Endothelial cell of umbilical vein (primary cell): Measurements from ENCODE around the gene CREB3L2. TPM values are rescaled to one million over a fixed set of nuclear protein-coding genes. Genes with fewer than 3 reads are reported as not detected.

ENCODE experiments used
- BruUV-seq: library from RNA; stranded (reverse); fragments of 400-500 nt; replicated peaks from 2 replicates; lab custom pipeline; 2021; lab: Mats Ljungman, UMichigan
- CTCF ChIA-PET: fragments of 300-600, 350-600 bp; sonication (Branson Sonifier 250); formaldehyde crosslinking; loops from one replicate; lab custom pipeline; 2021; ENCODE audit warnings: antibody characterized with exemption, inconsistent platforms; lab: Charles Lee
- POLR2A ChIA-PET: fragments of 300-600, 350-600 bp; sonication (Branson Sonifier 250); formaldehyde crosslinking; loops from one replicate; lab custom pipeline; 2021; ENCODE audit warnings: antibody characterized with exemption, inconsistent platforms; lab: Charles Lee
- DNase-seq: peaks from one replicate; pipeline ENCODE4 v3.0.0-alpha.2; 2011; ENCODE audit warnings: low read depth, low spot score
- FAIRE-seq: peaks from 2 replicates; lab custom pipeline; 2011; peaks lifted over from hg19 to GRCh38; lab: Jason Lieb, UNC
- H2AFZ ChIP-seq: 2 replicates; pipeline ENCODE4 v1.6.0; 2012; ENCODE audit warnings: low read depth, low read length, control low read depth, inconsistent platforms
- H3K27ac ChIP-seq: 2 replicates; pipeline ENCODE4 v1.5.1; 2011; ENCODE audit warnings: low read depth, mild to moderate bottlenecking, control low read depth, low read length, moderate library complexity; ENCODE audit not compliant: insufficient read depth
- H3K27me3 ChIP-seq, 2 experiments: 2 replicates each; pipeline versions ENCODE4 v1.6.0 to v1.6.1; 2011; ENCODE audit warnings: low read length in 2 of 2, mixed read lengths in 1 of 2; ENCODE audit not compliant: control insufficient read depth in 2 of 2, insufficient read depth in 2 of 2
- H3K36me3 ChIP-seq, 2 experiments: 2 replicates in 1 of 2; 3 replicates in 1 of 2; pipeline ENCODE4 v1.5.1; 2011; ENCODE audit warnings: low read length in 2 of 2, mild to moderate bottlenecking in 1 of 2, moderate library complexity in 1 of 2; ENCODE audit not compliant: control insufficient read depth in 2 of 2, insufficient read depth in 2 of 2; ENCODE audit errors: extremely low read depth in 1 of 2
- H3K4me1 ChIP-seq: 3 replicates; pipeline ENCODE4 v1.5.1; 2011; ENCODE audit warnings: mild to moderate bottlenecking, low read length; ENCODE audit not compliant: control insufficient read depth, insufficient read depth; ENCODE audit errors: extremely low read depth
- H3K4me2 ChIP-seq: 2 replicates; pipeline ENCODE4 v1.6.1; 2011; ENCODE audit warnings: low read length, control low read depth, mixed read lengths; ENCODE audit not compliant: insufficient read depth
- H3K4me3 ChIP-seq, 3 experiments: fragments of 200-600 bp in 1 of 3; sonication (generic), shearing (Covaris generic) in 1 of 3; replicated peaks in 1 of 3; 2 replicates each; pipeline ENCODE4 v1.5.1; 2011 to 2016; ENCODE audit warnings: control low read depth in 3 of 3, low read length in 3 of 3, mild to moderate bottlenecking in 2 of 3, inconsistent platforms in 1 of 3, low read depth in 1 of 3, moderate library complexity in 1 of 3; ENCODE audit not compliant: insufficient read depth in 1 of 3
- H3K79me2 ChIP-seq: 2 replicates; pipeline ENCODE4 v1.6.0; 2012; ENCODE audit warnings: low read length, inconsistent platforms; ENCODE audit not compliant: control insufficient read depth, insufficient read depth
- H3K9ac ChIP-seq: replicated peaks from 2 replicates; pipeline ENCODE3; 2011; ENCODE audit warnings: low read length, control low read depth; ENCODE audit not compliant: insufficient read depth; ENCODE audit errors: extremely low read depth
- H3K9me1 ChIP-seq: replicated peaks from 3 replicates; pipeline ENCODE4 v1.6.0; 2011; ENCODE audit warnings: mild to moderate bottlenecking, low read length; ENCODE audit not compliant: control insufficient read depth, insufficient read depth; ENCODE audit errors: extremely low read depth
- H3K9me3 ChIP-seq: replicated peaks from 2 replicates; pipeline ENCODE4 v1.5.1; 2012; ENCODE audit warnings: low read length, inconsistent platforms; ENCODE audit not compliant: control insufficient read depth, insufficient read depth
- H4K20me1 ChIP-seq: replicated peaks from 2 replicates; pipeline ENCODE3; 2011; ENCODE audit warnings: mild to moderate bottlenecking, low read length; ENCODE audit not compliant: control insufficient read depth, insufficient read depth; ENCODE audit errors: extremely low read depth
- CTCF ChIP-seq, 2 donors: IDR thresholded peaks; 1 replicate in 1 of 2; 2 replicates in 1 of 2; pipeline ENCODE4 v1.5.1; 2011; ENCODE audit warnings: low read length in 2 of 2, mild to moderate bottlenecking in 2 of 2, moderate library complexity in 2 of 2, control low read depth in 1 of 2, inconsistent platforms in 1 of 2, low read depth in 1 of 2; ENCODE audit not compliant: insufficient read depth in 1 of 2; ENCODE audit errors: extremely low read depth in 1 of 2
- EZH2 ChIP-seq: IDR thresholded peaks from 2 replicates; pipeline ENCODE4 v1.6.1; 2012; ENCODE audit warnings: borderline replicate concordance, low read depth, mild to moderate bottlenecking, moderate library complexity, low read length, inconsistent platforms; ENCODE audit not compliant: severe bottlenecking
- FOS ChIP-seq: IDR thresholded peaks from 2 replicates; pipeline ENCODE4 v1.6.1; 2011; ENCODE audit warnings: mild to moderate bottlenecking, low read length, moderate library complexity, borderline replicate concordance; ENCODE audit not compliant: insufficient read depth
- GATA2 ChIP-seq: IDR thresholded peaks from 2 replicates; pipeline ENCODE4 v1.7.0; 2011; ENCODE audit warnings: low read depth, mild to moderate bottlenecking, moderate library complexity, mixed read lengths, low read length; ENCODE audit not compliant: insufficient read length, insufficient read depth
- JUN ChIP-seq: IDR thresholded peaks from 2 replicates; pipeline ENCODE4 v1.6.1; 2011; ENCODE audit warnings: borderline replicate concordance, low read depth; ENCODE audit not compliant: insufficient read length, insufficient read depth
- MAX ChIP-seq: IDR thresholded peaks from 2 replicates; pipeline ENCODE4 v1.6.1; 2011; ENCODE audit not compliant: insufficient read depth, insufficient read length
- MYC ChIP-seq: IDR thresholded peaks from one replicate; pipeline ENCODE4 v1.6.1; 2011; ENCODE audit warnings: mild to moderate bottlenecking, low read depth, low read length
- POLR2A ChIP-seq: IDR thresholded peaks from 2 replicates; pipeline ENCODE4 v1.6.1; 2012; ENCODE audit warnings: low read depth, mild to moderate bottlenecking, control low read depth, low read length
- POLR2AphosphoS5 ChIP-seq: IDR thresholded peaks from 2 replicates; pipeline ENCODE4 v1.6.1; 2012; ENCODE audit warnings: low read depth, mild to moderate bottlenecking, control low read depth, low read length, moderate library complexity; ENCODE audit not compliant: insufficient read depth
- dilution Hi-C: fragments of 300-500 bp; cut with MboI; formaldehyde crosslinking; loops from one replicate; pipeline ENCODE4 v1.15.0; 2019; ENCODE audit warnings: low sequenced_read_pairs; ENCODE audit not compliant: extremely low pct_ligation_motif_present
- intact Hi-C: fragments of 100-400 bp; cut with micrococcal nuclease; formaldehyde crosslinking; loops from one replicate; pipeline ENCODE4 v1.10.0; 2022
- polyA plus RNA-seq, 4 experiments: library from polyadenylated mRNA; depleted of rRNA in 3 of 4; stranded (reverse) in 3 of 4; unstranded in 1 of 4; fragments of >200 nt; gene quantifications; 2 replicates each; pipeline versions ENCODE4 v1.2.1 to v1.2.3, GENCODE V29; 2011 to 2012; ENCODE audit warnings: missing spikeins in 1 of 4
- total RNA-seq: library from RNA; stranded (reverse); gene quantifications from 2 replicates; pipeline ENCODE4 v1.2.3, GENCODE V29; 2021

CREB3L2 gene
- total and polyA plus RNA-seq, 2 donors (not counting 3 experiments of a cell fraction or from before 2014, with no cell fraction given), result 32.1 to 93.4 TPM

- Histone ChIP-seq H3K9me3 (no peaks in the 10 kb centered on the region), H3K4me3 (no peak overlapping the region), H3K27me3 (no peaks in the 10 kb centered on the region), H3K4me2 (no peak overlapping the region), H3K36me3 (peaks cover 15 to 43% of the 10 kb centered on the region in 2 experiments), H2AFZ (no peak overlapping the region), H3K4me1 (peaks cover 8% of the 10 kb centered on the region), H3K9ac (no peak overlapping the region), H3K79me2 (no peaks in the 10 kb centered on the region), H4K20me1 (no peaks in the 10 kb centered on the region), H3K27ac (peak overlapping the region; percentile 5), H3K9me1 (no peaks in the 10 kb centered on the region)
- peak; percentile 48 for DNase-seq
- ChIA-PET POLR2A (no interaction called here), CTCF (interaction anchor here (0.6 to 6.3 kb wide), 12 partner anchors 12 to 276 kb away, joined by 3 to 31 read pairs (median 3); no protein-coding TSS in a partner anchor)
- intact Hi-C loops (no loop called here), dilution Hi-C loops (no loop called here)
- TF ChIP-seq POLR2A (no peak), GATA2 (no peak), MYC (no peak), JUN (peak; percentile 40), FOS (peak; percentile 81)
- no TSS peak for BruUV-seq
- peak; percentile 77 for FAIRE-seq
Observed at GRCh38 chr7:137882261-137882668, 119.6 kb downstream of the CREB3L2 start.

GRCh38 chr7:137881607-137882260 lies 120.2 kb downstream of the CREB3L2 start:
- ChIA-PET CTCF (interaction anchor here (0.6 to 6.3 kb wide), 11 partner anchors 11 to 276 kb away, joined by 3 to 31 read pairs (median 3); no protein-coding TSS in a partner anchor), POLR2A (no interaction called here)
- H3K36me3 ChIP-seq, result peaks cover 15 to 44% of the 10 kb centered on the region in 2 experiments
- H3K4me1 ChIP-seq, result peaks cover 8% of the 10 kb centered on the region
- H4K20me1 ChIP-seq, result no peaks in the 10 kb centered on the region
- H3K79me2 ChIP-seq, result no peaks in the 10 kb centered on the region
- FAIRE-seq, result no peak
- no peaks in the 10 kb centered on the region for H3K9me1 ChIP-seq
- dilution Hi-C loops, result no loop called here
- TF ChIP-seq CTCF (IDR thresholded peaks at IDR 0.05; ENCODE audit: extremely low read depth in 1 of 2, insufficient read depth in 1 of 2, low read depth in 1 of 2, low read length in 2 of 2), result no peak
- TF ChIP-seq JUN, result no peak
- TF ChIP-seq GATA2, result no peak
- TF ChIP-seq POLR2AphosphoS5, result no peak
- TF ChIP-seq FOS, result no peak
- TF ChIP-seq EZH2, result no peak
- no peak for TF ChIP-seq MAX
- TF ChIP-seq POLR2A, result no peak
- TF ChIP-seq MYC, result no peak
- DNase-seq, result no peak
- no peak overlapping the region for H3K9ac ChIP-seq
- no TSS peak for BruUV-seq
- no peaks in the 10 kb centered on the region for H3K9me3 ChIP-seq
- no peak overlapping the region for H3K4me3 ChIP-seq
- intact Hi-C loops, result no loop called here
- no peaks in the 10 kb centered on the region for H3K27me3 ChIP-seq
- H3K27ac ChIP-seq, result no peak overlapping the region
- H2AFZ ChIP-seq, result no peak overlapping the region
- no peak overlapping the region for H3K4me2 ChIP-seq
